Keratinocyte (primary cell): ENCODE measurements around the gene CCDC148.

Source experiments
- EZH2 ChIP-seq: IDR thresholded peaks from one replicate; pipeline ENCODE4 v1.6.1; 2012; ENCODE audit warnings: inconsistent platforms, mild to moderate bottlenecking, low read length, moderate library complexity
- TF ChIP-seq, protein P1 (sequence below), 3 experiments: IDR thresholded peaks in 1 of 3; conservative IDR thresholded peaks in 1 of 3; optimal IDR thresholded peaks in 1 of 3; 2 replicates in 2 of 3; 3 replicates in 1 of 3; pipeline versions ENCODE3 to v1.5.1; 2011; ENCODE audit warnings: low read length in 3 of 3, mild to moderate bottlenecking in 3 of 3, moderate library complexity in 2 of 3, control low read depth in 1 of 3, inconsistent platforms in 1 of 3; ENCODE audit not compliant: insufficient read depth in 2 of 3; ENCODE audit errors: extremely low read depth in 1 of 3

- TF ChIP-seq, protein P1, sequence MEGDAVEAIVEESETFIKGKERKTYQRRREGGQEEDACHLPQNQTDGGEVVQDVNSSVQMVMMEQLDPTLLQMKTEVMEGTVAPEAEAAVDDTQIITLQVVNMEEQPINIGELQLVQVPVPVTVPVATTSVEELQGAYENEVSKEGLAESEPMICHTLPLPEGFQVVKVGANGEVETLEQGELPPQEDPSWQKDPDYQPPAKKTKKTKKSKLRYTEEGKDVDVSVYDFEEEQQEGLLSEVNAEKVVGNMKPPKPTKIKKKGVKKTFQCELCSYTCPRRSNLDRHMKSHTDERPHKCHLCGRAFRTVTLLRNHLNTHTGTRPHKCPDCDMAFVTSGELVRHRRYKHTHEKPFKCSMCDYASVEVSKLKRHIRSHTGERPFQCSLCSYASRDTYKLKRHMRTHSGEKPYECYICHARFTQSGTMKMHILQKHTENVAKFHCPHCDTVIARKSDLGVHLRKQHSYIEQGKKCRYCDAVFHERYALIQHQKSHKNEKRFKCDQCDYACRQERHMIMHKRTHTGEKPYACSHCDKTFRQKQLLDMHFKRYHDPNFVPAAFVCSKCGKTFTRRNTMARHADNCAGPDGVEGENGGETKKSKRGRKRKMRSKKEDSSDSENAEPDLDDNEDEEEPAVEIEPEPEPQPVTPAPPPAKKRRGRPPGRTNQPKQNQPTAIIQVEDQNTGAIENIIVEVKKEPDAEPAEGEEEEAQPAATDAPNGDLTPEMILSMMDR (optimal IDR thresholded peaks at IDR 0.05 in 1 of 3, IDR thresholded peaks at IDR 0.05 in 1 of 3, conservative IDR thresholded peaks at IDR 0.05 in 1 of 3; ENCODE audit: extremely low read depth in 1 of 3, insufficient read depth in 2 of 3, low read length in 3 of 3) = no peak
- no peak for TF ChIP-seq EZH2
Measured at GRCh38 chr2:158388159-158388558, 68.4 kb downstream of the CCDC148 start.
